PC-3 (cell line): Measurements from ENCODE around the gene CALML6. TPM values are rescaled to one million over a fixed set of nuclear protein-coding genes. Genes with fewer than 3 reads are reported as not detected.

Experiments
- ATAC-seq: fragments of 200-7000 bp; cut with Tn5 transposase; 2 replicates; pipeline ENCODE4 v1.9.1; 2020; ENCODE audit warnings: mild to moderate bottlenecking, moderate library complexity
- BruUV-seq: library from RNA; stranded (reverse); fragments of 400-500 nt; replicated peaks from 2 replicates; lab custom pipeline; 2021; lab: Mats Ljungman, UMichigan
- CTCF ChIA-PET: fragments of 300-600 bp; sonication (Branson Sonifier 250); formaldehyde crosslinking; loops from one replicate; lab custom pipeline; 2022; ENCODE audit warnings: antibody characterized with exemption; lab: Charles Lee
- POLR2A ChIA-PET: fragments of 300-600 bp; sonication (Branson Sonifier 250); formaldehyde crosslinking; loops from one replicate; lab custom pipeline; 2022; ENCODE audit warnings: antibody characterized with exemption; ENCODE audit not compliant: unreplicated experiment; lab: Charles Lee
- DNase-seq: peaks from one replicate; pipeline ENCODE4 v3.0.0-alpha.2; 2015
- H2AFZ ChIP-seq: fragments of 300-600 bp; sonication (generic); 2 replicates; pipeline ENCODE4 v1.6.0; 2016; ENCODE audit warnings: antibody characterized with exemption, low read length
- H3F3A ChIP-seq: fragments of 300-600 bp; sonication (generic); one replicate; pipeline ENCODE4 v1.6.0; 2017; ENCODE audit warnings: antibody characterized with exemption, low read length, control low read depth, mild to moderate bottlenecking; ENCODE audit not compliant: unreplicated experiment
- H3K27ac ChIP-seq: fragments of 300-600 bp; sonication (generic); 2 replicates; pipeline ENCODE4 v1.5.1; 2016; ENCODE audit warnings: mild to moderate bottlenecking, low read length
- H3K27me3 ChIP-seq: fragments of 300-600 bp; sonication (generic); 2 replicates; pipeline ENCODE4 v1.6.1; 2016; ENCODE audit warnings: low read length, mixed read lengths
- H3K36me3 ChIP-seq: fragments of 300-600 bp; sonication (generic); 2 replicates; pipeline ENCODE4 v1.6.1; 2016; ENCODE audit warnings: low read depth, mixed run types, low read length, mixed read lengths
- H3K4me1 ChIP-seq: fragments of 300-600 bp; sonication (generic); 2 replicates; pipeline ENCODE4 v1.5.1; 2016; ENCODE audit warnings: low read length; ENCODE audit not compliant: insufficient read depth
- H3K4me2 ChIP-seq: fragments of 300-600 bp; sonication (generic); 2 replicates; pipeline ENCODE4 v1.6.0; 2016; ENCODE audit warnings: low read length
- H3K4me3 ChIP-seq: fragments of 300-600 bp; sonication (generic); 2 replicates; pipeline ENCODE4 v1.5.1; 2016; ENCODE audit warnings: mild to moderate bottlenecking, low read length, mixed read lengths
- H3K79me2 ChIP-seq: fragments of 300-600 bp; sonication (generic); 2 replicates; pipeline ENCODE4 v1.6.1; 2017; ENCODE audit warnings: low read length, mixed read lengths
- H3K9ac ChIP-seq: fragments of 300-600 bp; sonication (generic); 2 replicates; pipeline ENCODE4 v1.6.0; 2016; ENCODE audit warnings: mild to moderate bottlenecking, low read length
- H3K9me2 ChIP-seq: fragments of 300-600 bp; sonication (generic); replicated peaks from 2 replicates; pipeline ENCODE4 v1.6.1; 2016; ENCODE audit warnings: mixed run types, low read length, mixed read lengths
- H3K9me3 ChIP-seq: fragments of 300-600 bp; sonication (generic); 2 replicates; pipeline ENCODE4 v1.6.1; 2016; ENCODE audit warnings: low read length, mixed read lengths
- H4K20me1 ChIP-seq: fragments of 300-600 bp; sonication (generic); 2 replicates; pipeline ENCODE4 v1.6.1; 2016; ENCODE audit warnings: low read length, mixed read lengths
- EZH2 ChIP-seq: fragments of 300-600 bp; sonication (generic); IDR thresholded peaks from one replicate; pipeline ENCODE4 v1.6.1; 2017; ENCODE audit warnings: antibody characterized with exemption, mild to moderate bottlenecking, low read length; ENCODE audit not compliant: unreplicated experiment
- EZH2phosphoT487 ChIP-seq: fragments of 300-600 bp; sonication (generic); IDR thresholded peaks from 2 replicates; pipeline ENCODE4 v1.6.1; 2018; ENCODE audit warnings: mild to moderate bottlenecking, antibody characterized with exemption, low read length, borderline replicate concordance
- intact Hi-C: fragments of 100-400 bp; cut with micrococcal nuclease; formaldehyde crosslinking; loops from 2 replicates; pipeline ENCODE4 v1.9.0; 2023
- total RNA-seq: library from RNA; depleted of rRNA; stranded (reverse); fragments of >200 nt; gene quantifications from 2 replicates; pipeline ENCODE4 v1.2.3, GENCODE V29; 2014
- TF ChIP-seq, protein P1 (sequence below): fragments of 300-600 bp; sonication (generic); conservative IDR thresholded peaks from 2 replicates; pipeline ENCODE4 v1.5.1; 2017; ENCODE audit warnings: antibody characterized with exemption, low read depth, mild to moderate bottlenecking, low read length

CALML6 gene
- total RNA-seq, 1 experiment from 2014 or later, result 1.7 TPM

DNA sequence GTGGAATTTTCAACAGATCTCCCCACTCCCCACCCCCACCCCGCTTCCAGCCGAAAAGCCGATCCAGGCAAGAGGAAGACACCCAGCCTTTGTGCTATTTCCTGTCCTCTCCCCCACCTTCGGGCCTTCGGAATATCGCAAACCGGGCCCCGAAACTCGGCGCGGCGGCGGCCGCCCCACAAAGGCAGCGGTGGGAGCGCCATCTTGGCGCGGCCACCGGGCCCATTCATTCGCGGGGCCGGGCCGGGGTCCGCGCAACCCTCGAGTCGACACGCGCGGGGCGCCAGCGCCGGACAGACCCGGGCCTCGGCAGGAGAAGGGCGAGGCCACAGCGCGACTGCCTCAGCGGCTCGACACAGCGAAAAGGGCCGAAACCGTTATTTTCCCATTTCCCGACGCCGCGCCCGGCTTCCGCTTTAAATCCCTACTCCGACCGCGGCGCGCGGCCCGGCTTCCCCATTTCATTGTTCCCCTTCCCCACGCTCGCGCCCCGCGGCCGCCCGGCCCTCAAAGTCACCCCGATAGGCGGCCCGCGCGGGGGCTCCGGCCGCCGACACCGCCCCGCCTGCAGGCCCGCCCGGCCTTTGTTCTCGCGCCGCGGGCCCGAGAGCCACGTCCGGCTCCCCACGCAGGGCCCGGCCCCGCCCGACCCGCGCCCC lies 25.1 kb upstream of the CALML6 start:
- intact Hi-C loops, result loop anchor here (2.0 kb wide), 2 partner anchors 19 to 31 kb away; no protein-coding TSS in a partner anchor
- DNase-seq (peak; percentile 35), ATAC-seq (peak; percentile 11)
- CTCF ChIA-PET, result no interaction called here
- H3K9me2 ChIP-seq, result no peaks in the 10 kb centered on the region
- no TSS peak for BruUV-seq
- H3K9me3 ChIP-seq, result no peaks in the 10 kb centered on the region
- POLR2A ChIA-PET, result no interaction called here
- peak overlapping the region; percentile 93 for H3K4me3 ChIP-seq
- peaks cover 66% of the 10 kb centered on the region for H3K79me2 ChIP-seq
- H3K9ac ChIP-seq, result peak overlapping the region; percentile 93
- peaks cover 44% of the 10 kb centered on the region for H4K20me1 ChIP-seq
- no peaks in the 10 kb centered on the region for H3K36me3 ChIP-seq
- TF ChIP-seq, protein P1, sequence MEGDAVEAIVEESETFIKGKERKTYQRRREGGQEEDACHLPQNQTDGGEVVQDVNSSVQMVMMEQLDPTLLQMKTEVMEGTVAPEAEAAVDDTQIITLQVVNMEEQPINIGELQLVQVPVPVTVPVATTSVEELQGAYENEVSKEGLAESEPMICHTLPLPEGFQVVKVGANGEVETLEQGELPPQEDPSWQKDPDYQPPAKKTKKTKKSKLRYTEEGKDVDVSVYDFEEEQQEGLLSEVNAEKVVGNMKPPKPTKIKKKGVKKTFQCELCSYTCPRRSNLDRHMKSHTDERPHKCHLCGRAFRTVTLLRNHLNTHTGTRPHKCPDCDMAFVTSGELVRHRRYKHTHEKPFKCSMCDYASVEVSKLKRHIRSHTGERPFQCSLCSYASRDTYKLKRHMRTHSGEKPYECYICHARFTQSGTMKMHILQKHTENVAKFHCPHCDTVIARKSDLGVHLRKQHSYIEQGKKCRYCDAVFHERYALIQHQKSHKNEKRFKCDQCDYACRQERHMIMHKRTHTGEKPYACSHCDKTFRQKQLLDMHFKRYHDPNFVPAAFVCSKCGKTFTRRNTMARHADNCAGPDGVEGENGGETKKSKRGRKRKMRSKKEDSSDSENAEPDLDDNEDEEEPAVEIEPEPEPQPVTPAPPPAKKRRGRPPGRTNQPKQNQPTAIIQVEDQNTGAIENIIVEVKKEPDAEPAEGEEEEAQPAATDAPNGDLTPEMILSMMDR, result no peak
- TF ChIP-seq EZH2phosphoT487, result no peak
- TF ChIP-seq EZH2, result no peak
- no peaks in the 10 kb centered on the region for H3F3A ChIP-seq
- peaks cover 44% of the 10 kb centered on the region for H3K4me1 ChIP-seq
- H2AFZ ChIP-seq, result peak overlapping the region; percentile 51; the same call in 1 of the 2 replicates
- no peaks in the 10 kb centered on the region for H3K27me3 ChIP-seq
- H3K27ac ChIP-seq, result peak overlapping the region; percentile 26
- H3K4me2 ChIP-seq, result peak overlapping the region; percentile 85

DNA sequence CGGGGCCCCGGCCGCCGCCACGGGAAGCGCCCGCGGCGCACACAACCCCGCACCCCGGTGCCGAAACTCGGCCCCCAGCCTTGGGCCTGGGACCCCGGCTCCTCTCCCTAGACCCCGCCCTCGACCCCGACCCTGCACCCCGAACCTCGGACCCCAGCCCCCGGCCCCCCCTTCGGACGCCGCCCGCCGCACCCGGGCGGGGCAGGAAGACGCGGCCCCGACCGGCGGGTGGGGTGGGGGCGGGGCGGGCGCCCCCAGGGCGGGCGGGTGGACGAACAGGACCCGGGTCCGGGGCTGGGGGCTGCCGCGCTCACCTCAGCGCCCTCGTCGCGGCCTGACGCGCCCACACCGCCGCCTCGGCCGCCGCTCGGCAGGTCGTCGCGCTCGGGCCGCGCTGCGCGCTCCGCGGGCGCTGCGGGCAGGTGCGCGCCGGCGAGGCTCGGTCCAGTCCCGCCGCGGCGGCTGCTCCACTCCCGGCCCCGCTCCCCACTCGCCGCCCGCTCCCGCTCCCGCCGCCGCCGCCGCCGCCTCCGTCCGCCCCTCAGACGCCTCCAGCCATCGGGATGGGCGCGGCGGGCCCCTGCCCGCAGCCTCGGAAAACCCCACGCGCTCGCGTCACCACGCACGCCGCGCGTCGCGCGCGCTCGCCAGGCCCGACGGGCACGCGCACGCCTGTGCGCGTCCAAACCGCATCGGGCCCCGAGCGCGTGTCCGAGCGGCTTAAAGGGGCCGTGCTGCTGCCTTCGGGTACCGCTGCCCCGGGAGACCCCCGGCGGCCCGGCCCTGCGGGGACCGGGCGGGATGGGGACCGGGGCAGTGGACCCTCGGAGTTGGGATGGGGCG lies 24.3 kb upstream of the CALML6 start, which contains the start of gene GNB1:
Gene GNB1, minus strand, starts transcription at position 582 of the 843 bp plus-strand sequence. CDS start 65,634 bp downstream, outside the sequence.
- no peaks in the 10 kb centered on the region for H3K36me3 ChIP-seq
- peaks cover 58% of the 10 kb centered on the region for H3K79me2 ChIP-seq
- peaks cover 45% of the 10 kb centered on the region for H3K4me1 ChIP-seq
- CTCF ChIA-PET, result interaction anchor here (1.0 kb wide), 1 partner anchor 18 kb away, joined by 3 read pairs; no protein-coding TSS in a partner anchor
- peak within 1 kb of the TSS; percentile 99 for H3K4me2 ChIP-seq
- peak within 1 kb of the TSS; percentile 33 for H3K27ac ChIP-seq
- BruUV-seq, result no TSS peak
- no peaks in the 10 kb centered on the region for H3F3A ChIP-seq
- POLR2A ChIA-PET, result no interaction called here
- peak within 1 kb of the TSS; percentile 93 for H3K4me3 ChIP-seq
- no peaks in the 10 kb centered on the region for H3K9me3 ChIP-seq
- ATAC-seq, result peak; percentile 57
- peak within 1 kb of the TSS; percentile 71 for H2AFZ ChIP-seq
- no peaks in the 10 kb centered on the region for H3K9me2 ChIP-seq
- peaks cover 43% of the 10 kb centered on the region for H4K20me1 ChIP-seq
- DNase-seq, result peak; percentile 99
- no peak for TF ChIP-seq EZH2phosphoT487
- no peaks in the 10 kb centered on the region for H3K27me3 ChIP-seq
- H3K9ac ChIP-seq, result peak within 1 kb of the TSS; percentile 93
- intact Hi-C loops, result loop anchor here (2.0 kb wide), 1 partner anchor 18 kb away; no protein-coding TSS in a partner anchor

DNA sequence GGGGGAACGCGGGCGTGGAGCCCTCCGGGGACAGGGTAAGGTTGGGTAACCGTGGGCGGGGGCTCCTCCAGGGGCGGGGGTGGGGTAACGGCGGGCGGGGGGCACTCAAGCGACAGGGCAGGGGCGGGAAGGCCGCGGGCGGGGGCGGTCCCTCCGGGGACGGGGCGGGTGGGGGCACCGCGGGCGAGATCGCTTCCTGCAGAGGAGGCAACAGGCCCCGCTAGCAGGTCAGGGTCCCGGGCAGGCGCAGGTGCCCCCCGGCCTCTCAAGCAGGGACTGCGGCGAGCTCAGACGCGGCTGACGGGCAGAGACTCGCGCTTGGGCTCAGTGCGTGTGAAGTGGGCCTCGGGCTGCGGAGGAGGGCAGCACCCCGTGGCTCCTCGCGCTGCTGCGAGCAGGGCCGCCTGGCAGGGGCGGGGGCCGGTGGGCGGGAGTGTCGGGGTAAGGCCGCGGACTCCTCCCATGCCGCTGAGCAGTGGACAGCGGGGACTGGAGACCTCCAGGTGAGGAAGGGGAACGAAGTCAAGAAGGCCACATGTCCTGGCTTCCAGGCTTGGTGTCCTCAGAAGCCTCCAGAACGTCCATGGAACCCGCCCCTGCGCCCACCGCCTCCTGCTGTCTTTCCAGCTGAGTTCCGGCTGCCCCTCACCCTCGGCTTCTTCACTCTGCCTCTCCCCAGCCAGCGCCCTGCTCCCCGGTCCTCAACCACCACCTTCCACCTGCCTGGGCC lies 23.5 kb upstream of the CALML6 start:
- H3K9me3 ChIP-seq, result no peaks in the 10 kb centered on the region
- BruUV-seq, result no TSS peak
- peaks cover 50% of the 10 kb centered on the region for H3K79me2 ChIP-seq
- H3K9ac ChIP-seq, result peak overlapping the region; percentile 80
- peak overlapping the region; percentile 99 for H3K4me2 ChIP-seq
- peak; percentile 61 for ATAC-seq
- no peaks in the 10 kb centered on the region for H3F3A ChIP-seq
- peak overlapping the region; percentile 71 for H2AFZ ChIP-seq
- CTCF ChIA-PET, result interaction anchor here (0.9 to 1.0 kb wide), 2 partner anchors 14 to 17 kb away, joined by 3 to 6 read pairs; no protein-coding TSS in a partner anchor
- H3K36me3 ChIP-seq, result no peaks in the 10 kb centered on the region
- intact Hi-C loops, result loop anchor here (2.0 kb wide), 1 partner anchor 17 kb away; no protein-coding TSS in a partner anchor
- POLR2A ChIA-PET, result interaction anchor here (0.6 kb wide), 1 partner anchor 159 kb away, joined by 4 read pairs; no protein-coding TSS in a partner anchor
- H3K4me3 ChIP-seq, result peak overlapping the region; percentile 76
- H3K4me1 ChIP-seq, result peaks cover 45% of the 10 kb centered on the region
- H3K27me3 ChIP-seq, result no peaks in the 10 kb centered on the region
- TF ChIP-seq EZH2 (no peak), EZH2phosphoT487 (no peak)
- TF ChIP-seq, protein P1, result no peak
- no peaks in the 10 kb centered on the region for H3K9me2 ChIP-seq
- peak overlapping the region; percentile 33 for H3K27ac ChIP-seq
- peak; percentile 75 for DNase-seq
- peaks cover 35% of the 10 kb centered on the region for H4K20me1 ChIP-seq
